Activated T-cell treated with anti-CD3 and anti-CD28 coated beads for 24 hours (primary cell): ENCODE results near the gene ZMYND12.

Source experiments
- DNase-seq: peaks from one replicate; pipeline ENCODE4 v3.0.0-alpha.2; 2020; ENCODE audit warnings: low read depth

The ZMYND12 gene

GRCh38 chr1:42439940-42440339, 15.9 kb downstream of the ZMYND12 start:
- no peak for DNase-seq

DNA sequence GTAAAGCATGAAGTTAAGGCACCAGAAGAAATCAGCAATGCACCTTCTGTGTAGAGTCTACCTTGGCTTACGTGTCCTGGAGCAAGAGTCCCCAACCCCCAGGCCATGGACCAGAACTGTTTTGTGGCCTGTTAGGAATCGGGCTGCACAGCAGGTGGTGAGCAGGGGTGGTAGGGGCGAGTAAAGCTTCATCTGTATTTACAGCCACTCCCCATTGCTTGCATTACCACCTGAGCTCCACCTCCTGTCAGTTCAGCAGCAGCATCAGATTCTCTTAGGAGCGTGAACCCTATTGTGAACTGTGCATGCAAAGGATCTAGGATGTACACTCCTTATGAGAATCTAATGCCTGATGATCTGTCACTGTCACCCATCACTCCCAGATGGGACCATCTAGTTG, 21.5 kb downstream of the ZMYND12 start:
- DNase-seq, result no peak

DNA sequence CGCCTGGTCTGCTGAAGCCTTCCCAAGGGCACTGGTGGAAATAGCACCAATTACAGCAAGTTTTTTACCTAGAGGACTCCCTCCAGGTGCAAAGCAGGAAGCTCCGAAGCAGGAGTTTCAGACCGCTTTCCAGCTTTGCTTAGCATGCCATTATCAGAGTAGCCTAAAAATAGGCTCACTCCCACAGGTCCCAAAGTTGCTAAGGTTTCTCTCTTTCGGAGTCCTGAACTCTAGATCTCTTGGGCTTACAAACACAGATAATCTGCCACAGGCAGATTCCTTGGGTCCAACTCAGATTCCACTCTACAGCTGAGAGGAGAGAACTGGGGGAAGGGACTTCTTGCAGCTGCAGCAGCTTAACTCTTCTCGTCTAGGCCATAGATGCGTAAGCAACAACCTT, 22.5 kb downstream of the ZMYND12 start:
- no peak for DNase-seq

DNA sequence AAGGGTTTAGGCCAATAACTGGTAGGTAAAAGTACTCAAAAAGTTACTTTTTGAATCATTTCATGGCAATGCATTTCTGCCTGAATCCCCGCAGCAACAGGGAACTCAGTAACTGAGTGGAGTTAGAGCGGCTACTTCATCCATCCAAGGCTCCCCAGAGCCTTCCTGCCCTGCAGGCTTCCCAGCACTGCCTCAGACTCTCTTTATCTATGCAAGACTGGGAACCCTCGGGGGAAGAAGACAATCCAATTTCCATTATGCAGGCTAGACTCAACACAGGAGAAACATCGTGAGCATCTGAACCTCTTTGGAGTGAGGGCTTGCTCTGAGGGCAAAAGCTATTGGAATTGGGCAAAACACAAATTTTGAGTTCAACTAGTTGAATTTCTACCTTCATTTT, 23.1 kb downstream of the ZMYND12 start:
- DNase-seq, result no peak

GRCh38 chr1:42431514-42431913, 24.3 kb downstream of the ZMYND12 start:
- DNase-seq, result no peak

DNA sequence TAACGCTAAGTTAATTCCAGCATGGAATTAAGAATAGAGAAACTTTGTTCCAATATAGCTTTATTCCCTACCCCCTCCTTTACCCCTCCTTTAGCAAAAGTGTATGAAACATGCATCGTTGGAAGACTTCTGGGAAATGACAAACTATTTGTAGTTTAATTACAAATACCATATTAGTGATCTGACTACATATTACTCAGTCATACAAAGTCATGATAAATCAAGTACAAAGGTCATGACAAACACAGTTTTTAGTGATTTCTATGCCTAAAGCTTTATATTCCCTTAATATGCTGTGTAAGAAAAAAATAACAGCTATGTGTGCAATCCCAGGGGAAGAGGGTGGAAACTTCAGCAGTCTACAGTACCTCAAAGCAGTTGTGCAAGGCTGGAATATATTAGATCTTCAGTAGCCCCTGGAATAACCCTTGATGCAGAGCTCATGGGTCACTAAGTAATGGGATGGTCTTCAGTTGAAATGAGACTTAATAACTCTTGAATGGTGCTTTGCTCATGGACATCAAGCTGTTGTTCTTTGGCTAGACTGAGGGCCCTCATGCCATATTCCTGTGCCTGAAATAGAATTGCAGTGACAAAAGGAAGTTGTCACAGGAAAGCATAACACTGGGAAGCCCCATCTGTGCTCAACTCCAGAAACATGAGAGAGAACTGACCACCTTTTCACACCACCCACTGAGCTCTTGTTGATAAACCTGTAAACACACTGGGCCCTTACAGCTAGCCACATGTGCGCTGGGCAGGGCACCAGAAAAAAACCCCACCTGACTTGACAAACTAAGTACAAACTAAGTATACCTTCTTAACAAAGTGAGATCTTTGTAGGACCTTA, 25.3 kb downstream of the ZMYND12 start:
- DNase-seq, result no peak

DNA sequence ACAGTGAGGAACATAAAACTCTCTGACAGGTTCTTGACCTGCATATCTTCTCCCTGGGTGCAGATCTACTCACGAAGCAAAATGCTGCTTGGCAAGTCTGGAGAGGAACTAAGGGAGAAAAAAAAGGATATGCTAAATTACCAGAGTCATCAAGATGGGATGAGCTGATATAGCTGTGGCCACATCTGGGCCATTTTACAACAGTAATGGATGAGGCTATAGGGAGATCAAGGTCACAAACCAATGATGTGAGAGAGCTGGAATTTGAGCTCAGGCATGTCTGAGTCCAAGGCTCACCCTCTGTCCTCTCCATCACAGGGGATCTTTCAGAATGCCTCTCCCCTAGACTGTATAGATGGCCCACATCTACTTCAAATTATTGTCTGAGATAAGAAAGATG, 26.2 kb downstream of the ZMYND12 start:
- no peak for DNase-seq

GRCh38 chr1:42427240-42427639, 28.6 kb downstream of the ZMYND12 start:
- no peak for DNase-seq

DNA sequence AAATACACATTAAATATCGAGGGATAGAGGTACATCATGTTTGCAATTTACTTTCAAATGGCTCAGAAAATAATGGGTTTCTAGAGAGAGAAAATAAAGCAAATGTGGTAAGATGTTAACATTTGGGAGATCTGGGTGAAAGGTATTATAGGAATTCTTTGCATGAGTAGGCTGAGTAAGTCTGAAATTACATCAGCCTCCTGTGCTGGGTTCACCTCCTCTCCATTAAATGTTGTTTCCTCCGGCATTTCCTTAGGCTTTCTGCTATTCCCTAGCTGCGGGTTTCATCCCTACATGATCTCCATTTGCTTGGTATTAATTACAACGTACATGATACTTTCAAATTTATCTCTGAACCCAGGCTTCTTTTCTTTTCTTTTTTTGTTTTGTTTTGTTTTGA, 31.6 kb downstream of the ZMYND12 start:
- DNase-seq, result no peak

DNA sequence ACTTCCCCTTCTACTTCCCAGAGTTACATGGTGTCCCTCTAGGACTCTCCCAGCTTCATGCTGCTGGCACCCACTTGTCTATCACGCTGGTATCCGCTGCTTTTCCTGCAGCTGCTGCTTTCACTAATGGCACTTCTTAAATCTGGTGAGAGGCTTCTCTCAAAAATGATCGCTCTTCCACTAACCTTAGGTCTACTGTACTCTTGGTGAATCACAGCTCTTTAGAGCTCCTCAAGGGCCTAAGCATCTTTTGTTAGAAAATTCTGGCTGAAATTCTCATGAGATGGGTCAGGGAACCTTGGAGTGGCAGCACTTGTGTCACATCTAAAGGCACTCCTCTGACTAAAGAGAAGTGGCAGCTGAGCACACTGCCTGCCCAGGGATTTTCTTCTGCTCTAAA, 32.1 kb downstream of the ZMYND12 start:
- DNase-seq, result no peak

- no peak for DNase-seq
Observed at GRCh38 chr1:42422737-42423136, 33.1 kb downstream of the ZMYND12 start.

DNA sequence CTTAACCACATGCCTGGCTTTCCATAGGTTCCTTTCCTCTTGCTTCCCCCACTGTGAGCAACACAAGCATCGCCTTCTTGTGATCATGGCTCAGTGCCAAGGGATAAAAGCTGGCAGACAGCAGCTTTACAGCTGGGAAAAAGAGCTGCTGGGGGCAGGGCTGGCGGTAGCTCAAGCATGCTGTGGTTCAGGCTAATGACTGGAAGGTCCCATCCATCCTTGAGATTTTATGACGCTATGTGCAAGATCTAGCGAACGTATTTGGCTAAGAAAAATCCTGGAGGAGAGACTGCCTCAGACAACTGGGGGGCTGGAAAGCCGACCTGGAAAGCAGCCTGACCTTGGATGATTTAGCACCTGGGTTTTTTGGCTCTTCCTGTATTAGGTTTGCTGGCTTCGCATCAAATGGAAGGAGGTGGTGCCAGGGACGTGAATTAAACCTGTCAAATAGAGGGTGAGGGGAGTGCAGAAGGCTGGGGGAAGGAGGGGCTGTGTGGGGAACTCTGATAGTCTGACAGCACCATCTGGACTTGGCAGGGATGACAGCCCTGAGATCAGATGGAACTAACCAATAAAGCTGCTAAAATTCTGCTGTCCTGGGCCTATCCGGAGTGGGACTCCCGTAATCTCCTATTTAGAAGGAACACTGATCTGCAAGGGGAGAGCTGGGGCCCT, 34.8 kb downstream of the ZMYND12 start:
- no peak for DNase-seq

DNA sequence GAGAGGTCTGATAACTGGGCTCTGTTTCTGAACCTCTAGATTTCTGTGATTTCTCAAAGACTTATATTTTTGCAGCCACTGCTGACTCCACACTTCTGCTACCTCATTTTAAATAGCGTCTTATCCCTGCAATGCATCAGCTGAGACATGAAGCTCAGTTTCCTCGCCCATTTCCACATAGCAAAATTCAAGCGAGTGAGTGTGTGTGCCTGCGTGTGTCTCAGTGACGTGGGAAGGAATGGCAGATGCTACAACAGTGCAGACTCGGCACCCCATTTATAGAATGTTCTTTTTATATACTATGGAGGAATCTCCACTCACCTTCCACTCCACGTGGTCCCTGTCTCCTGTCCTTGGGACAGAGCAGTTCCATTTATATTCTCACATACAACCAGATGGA, 35.7 kb downstream of the ZMYND12 start:
- no peak for DNase-seq

- no peak for DNase-seq
Observed at GRCh38 chr1:42419126-42419821, 36.5 kb downstream of the ZMYND12 start.

- no peak for DNase-seq
Observed at GRCh38 chr1:42418516-42418915, 37.3 kb downstream of the ZMYND12 start.

- DNase-seq, result no peak
Observed at GRCh38 chr1:42417166-42417565, 38.7 kb downstream of the ZMYND12 start.

DNA sequence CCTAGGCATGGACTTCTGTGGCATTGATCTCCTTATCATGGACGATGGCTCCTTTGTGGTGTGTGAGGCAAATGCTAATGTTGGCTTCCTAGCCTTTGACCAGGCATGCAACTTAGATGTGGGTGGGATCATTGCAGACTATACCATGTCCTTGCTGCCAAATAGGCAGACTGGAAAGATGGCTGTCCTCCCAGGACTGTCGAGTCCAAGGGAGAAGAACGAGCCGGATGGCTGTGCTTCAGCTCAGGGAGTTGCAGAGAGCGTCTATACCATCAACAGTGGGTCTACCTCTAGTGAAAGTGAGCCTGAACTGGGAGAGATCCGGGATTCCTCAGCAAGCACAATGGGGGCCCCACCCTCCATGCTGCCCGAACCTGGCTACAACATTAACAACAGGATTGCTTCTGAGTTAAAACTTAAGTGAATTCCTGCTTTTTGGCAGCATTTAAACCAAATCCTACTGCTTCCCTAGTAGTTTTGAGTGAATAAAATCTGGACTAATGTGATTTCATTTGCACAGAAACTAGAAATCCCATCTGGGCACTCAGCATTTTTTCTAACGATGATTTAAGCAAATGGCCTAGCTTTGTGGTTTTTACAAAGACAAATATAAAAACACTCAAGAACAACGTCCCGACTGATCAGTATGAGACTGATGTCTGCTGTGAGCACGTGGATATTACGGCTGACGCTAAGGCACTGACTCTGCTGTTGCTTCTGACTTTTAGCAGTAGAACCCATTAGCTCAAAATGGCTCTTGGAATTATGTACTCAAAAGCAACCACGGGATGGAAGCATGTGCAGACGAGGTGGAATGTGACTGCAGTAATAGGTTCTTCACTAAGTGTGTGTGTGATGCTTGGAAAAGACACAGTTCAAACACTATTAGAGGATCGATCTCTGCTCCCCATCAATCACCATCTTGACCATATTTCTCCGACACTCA, 41.0 kb downstream of the ZMYND12 start:
- DNase-seq, result no peak

GRCh38 chr1:42403880-42404400, 51.9 kb downstream of the ZMYND12 start:
- DNase-seq, result no peak

GRCh38 chr1:42399315-42400100, 56.3 kb downstream of the ZMYND12 start:
- DNase-seq, result no peak

DNA sequence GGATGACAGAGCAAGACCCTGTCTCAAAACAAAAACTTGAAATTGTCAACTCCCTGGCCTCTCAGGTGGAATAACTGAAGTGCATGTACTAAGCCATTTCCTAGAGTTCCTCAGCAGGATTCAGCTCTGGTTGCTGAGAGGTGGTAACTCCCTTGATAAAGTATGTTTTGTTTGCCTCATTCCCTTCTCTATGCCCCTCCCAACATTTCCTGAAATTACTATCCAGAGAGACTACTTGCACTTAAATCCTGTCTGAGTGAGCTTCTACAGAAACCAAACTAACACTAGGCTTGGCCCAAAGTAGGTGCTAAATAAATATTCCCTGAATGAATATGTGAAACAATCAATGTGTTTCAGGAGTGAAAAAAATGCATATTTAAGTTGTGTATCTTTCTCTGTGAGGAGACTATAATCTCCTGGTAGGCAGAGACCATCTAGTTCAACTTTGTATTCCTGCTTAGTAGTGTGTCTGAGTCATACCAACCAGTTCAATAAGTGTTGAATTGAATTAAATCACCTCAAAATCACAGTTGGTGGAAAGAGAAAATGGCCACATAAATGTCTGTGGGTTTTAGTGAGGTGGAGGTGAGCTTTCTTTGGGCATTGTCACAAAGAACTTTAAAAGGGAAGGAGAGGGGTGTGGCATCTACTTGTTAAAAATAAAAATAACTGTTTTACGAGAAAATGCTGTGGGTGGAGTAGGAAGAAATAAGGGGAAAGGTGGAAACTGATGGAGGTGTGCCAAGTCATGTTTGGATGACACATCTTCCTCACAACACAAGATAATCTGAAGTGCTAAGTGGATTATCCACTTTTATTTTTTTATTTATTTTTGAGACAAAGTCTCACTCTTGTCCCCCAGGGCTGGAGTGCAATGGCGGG, 62.6 kb downstream of the ZMYND12 start:
- no peak for DNase-seq
